Measurements from ENCODE around the gene ZBTB48. TPM values are rescaled to one million over a fixed set of nuclear protein-coding genes. Genes with fewer than 3 reads are reported as not detected.

ZBTB48 gene
- polyA plus RNA-seq, 1 of the 3 experiments (the other 2 are of a cell fraction): 31.2 TPM

GRCh38 chr1:6574818-6575217 is 5.0 kb upstream of the ZBTB48 start:
- CTCF ChIA-PET: interaction anchor here (1.2 to 1.4 kb wide), 2 partner anchors 20 to 53 kb away, joined by 3 to 7 read pairs; partner anchors contain the start of gene NOL9
- H3K4me3 ChIP-seq (ENCODE audit: low read depth in 2 of 2, low read length in 1 of 2): no peak overlapping the region
- H3K9ac ChIP-seq: no peak overlapping the region
- H3K9me2 ChIP-seq: no peaks in the 10 kb centered on the region
- no peaks in the 10 kb centered on the region for H3K27me3 ChIP-seq (ENCODE audit: insufficient read depth)
- WGBS (ENCODE audit: low lambda C conversion rate): 68% methylated on average over 4 of the region's 14 CpGs
- peaks cover 6 to 15% of the 10 kb centered on the region in 2 experiments; a peak in 1 of 4 replicates for H3K4me1 ChIP-seq (ENCODE audit: control insufficient read depth in 1 of 2, insufficient read depth in 2 of 2, low read depth in 1 of 2, low read length in 1 of 2)
- no peaks in the 10 kb centered on the region for H3K79me2 ChIP-seq (ENCODE audit: insufficient read depth)
- no peak overlapping the region for H3K4me2 ChIP-seq
- POLR2A ChIA-PET: no interaction called here
- no peaks in the 10 kb centered on the region for H3K36me3 ChIP-seq (replicated peaks in 1 of 2; ENCODE audit: control insufficient read depth in 1 of 2, insufficient read depth in 2 of 2, low read length in 1 of 2)
- H2AFZ ChIP-seq (ENCODE audit: low read depth): no peak overlapping the region
- H3K9me3 ChIP-seq: no peaks in the 10 kb centered on the region
- H4K20me1 ChIP-seq (ENCODE audit: insufficient read depth): no peaks in the 10 kb centered on the region
- TF ChIP-seq USF2 (IDR thresholded peaks at IDR 0.05; ENCODE audit: borderline replicate concordance, low read depth, low read length) (no peak), SMC3 (IDR thresholded peaks at IDR 0.05; ENCODE audit: low read depth, low read length) (no peak), IRF3 (IDR thresholded peaks at IDR 0.05; ENCODE audit: low read depth, low read length) (no peak), EP300 (IDR thresholded peaks at IDR 0.05; ENCODE audit: borderline replicate concordance in 1 of 2, low read depth in 1 of 2, low read length in 1 of 2) (no peak)
- no peaks in the 10 kb centered on the region for H3F3A ChIP-seq (replicated peaks; ENCODE audit: insufficient read depth)
- no peak overlapping the region for H3K27ac ChIP-seq (ENCODE audit: low read depth in 2 of 2, low read length in 1 of 2)
- peak; percentile 10 for DNase-seq

GRCh38 chr1:6577831-6578525 is 1.8 kb upstream of the ZBTB48 start:
- POLR2A ChIA-PET: interaction anchor here (0.9 to 1.6 kb wide), 2 partner anchors 23 to 24 kb away, joined by 3 read pairs; partner anchors contain the start of genes KLHL21 and NOL9
- DNase-seq: peak; percentile 25

More at GRCh38 chr1:6577831-6578525, 1.8 kb upstream of the ZBTB48 start:
- no peak for TF ChIP-seq SIN3A (IDR thresholded peaks at IDR 0.05; ENCODE audit: borderline replicate concordance, low read depth, low read length)
- TF ChIP-seq TCF12 (IDR thresholded peaks at IDR 0.05): no peak
- TF ChIP-seq EP300 (IDR thresholded peaks at IDR 0.05; ENCODE audit: borderline replicate concordance in 1 of 2, low read depth in 1 of 2, low read length in 1 of 2): no peak
- TF ChIP-seq USF2 (IDR thresholded peaks at IDR 0.05; ENCODE audit: borderline replicate concordance, low read depth, low read length): no peak
- no peak for TF ChIP-seq FOSL2 (IDR thresholded peaks at IDR 0.05; ENCODE audit: borderline replicate concordance, low read depth)
- TF ChIP-seq PBX3 (IDR thresholded peaks at IDR 0.05): no peak
- no peak for TF ChIP-seq IRF3 (IDR thresholded peaks at IDR 0.05; ENCODE audit: low read depth, low read length)
- TF ChIP-seq RXRA (IDR thresholded peaks at IDR 0.05; ENCODE audit: borderline replicate concordance, low read depth): no peak
- TF ChIP-seq CTCF (IDR thresholded peaks at IDR 0.05): no peak
- no peak for TF ChIP-seq YY1 (IDR thresholded peaks at IDR 0.05; ENCODE audit: low read depth)
- no peak for TF ChIP-seq GATA2 (CRISPR knock-in tag; IDR thresholded peaks at IDR 0.05)
- no peak for TF ChIP-seq ELF1 (IDR thresholded peaks at IDR 0.05)
- no peak for TF ChIP-seq RCOR1 (IDR thresholded peaks at IDR 0.05; ENCODE audit: low read length)
- Histone ChIP-seq H3K4me2 (no peak overlapping the region), H3K79me2 (ENCODE audit: insufficient read depth) (peaks cover 26% of the 10 kb centered on the region), H3K4me1 (ENCODE audit: control insufficient read depth in 1 of 2, insufficient read depth in 2 of 2, low read depth in 1 of 2, low read length in 1 of 2) (peaks cover 14 to 32% of the 10 kb centered on the region in 2 experiments; a peak in 2 of 4 replicates), H4K20me1 (ENCODE audit: insufficient read depth) (no peaks in the 10 kb centered on the region), H3K27me3 (ENCODE audit: insufficient read depth) (no peaks in the 10 kb centered on the region), H3K36me3 (replicated peaks in 1 of 2; ENCODE audit: control insufficient read depth in 1 of 2, insufficient read depth in 2 of 2, low read length in 1 of 2) (peaks cover 0 to 2% of the 10 kb centered on the region in 2 experiments), H3K27ac (ENCODE audit: low read depth in 2 of 2, low read length in 1 of 2) (no peak overlapping the region; a peak in 1 of 4 replicates), H3K4me3 (ENCODE audit: low read depth in 2 of 2, low read length in 1 of 2) (no peak overlapping the region), H3K9ac (no peak overlapping the region), H3K9me2 (no peaks in the 10 kb centered on the region), H3F3A (replicated peaks; ENCODE audit: insufficient read depth) (no peaks in the 10 kb centered on the region), H2AFZ (ENCODE audit: low read depth) (no peak overlapping the region), H3K9me3 (no peaks in the 10 kb centered on the region)
- CTCF ChIA-PET: interaction anchor here (1.5 to 8.5 kb wide), 3 partner anchors 23 to 68 kb away, joined by 4 to 68 read pairs (median 5); partner anchors contain the start of genes NOL9 and TAS1R1
- WGBS (ENCODE audit: low lambda C conversion rate): 75% methylated on average over 5 of the region's 6 CpGs

Data from SK-N-SH (cell line).